HCT116 (cell line): ENCODE data around the gene ACTR6.

Experiments
- POLR2A ChIP-seq: IDR thresholded peaks from 2 replicates; pipeline ENCODE4 v1.7.0; 2011; ENCODE audit warnings: borderline replicate concordance; ENCODE audit not compliant: insufficient read depth, insufficient read length; ENCODE audit errors: extremely low read depth
- RAD21 ChIP-seq: IDR thresholded peaks from 2 replicates; pipeline ENCODE4 v1.6.1; 2012; ENCODE audit warnings: low read depth, mild to moderate bottlenecking
- YY1 ChIP-seq: IDR thresholded peaks from 2 replicates; pipeline ENCODE4 v1.6.1; 2011; ENCODE audit warnings: low read length, low read depth, moderate library complexity, mild to moderate bottlenecking; ENCODE audit not compliant: insufficient replicate concordance; ENCODE audit errors: extremely low read depth
- ZNF274 ChIP-seq: fragments of 200-500 bp; sonication (Bioruptor generic); IDR thresholded peaks from 2 replicates; pipeline ENCODE4 v1.6.1; 2014; ENCODE audit warnings: mild to moderate bottlenecking, low read depth, low read length, inconsistent platforms
- TF ChIP-seq, protein P1 (sequence below), 3 experiments: fragments of 200-600 bp in 1 of 3; sonication (generic) in 1 of 3; IDR thresholded peaks in 2 of 3; conservative IDR thresholded peaks in 1 of 3; 2 replicates each; pipeline ENCODE4 v1.5.1; 2012 to 2017; ENCODE audit warnings: low read depth in 2 of 3, low read length in 2 of 3, antibody characterized with exemption in 1 of 3, borderline replicate concordance in 1 of 3, control low read depth in 1 of 3, mild to moderate bottlenecking in 1 of 3, mixed read lengths in 1 of 3, mixed run types in 1 of 3, moderate library complexity in 1 of 3; ENCODE audit not compliant: insufficient read depth in 1 of 3

DNA sequence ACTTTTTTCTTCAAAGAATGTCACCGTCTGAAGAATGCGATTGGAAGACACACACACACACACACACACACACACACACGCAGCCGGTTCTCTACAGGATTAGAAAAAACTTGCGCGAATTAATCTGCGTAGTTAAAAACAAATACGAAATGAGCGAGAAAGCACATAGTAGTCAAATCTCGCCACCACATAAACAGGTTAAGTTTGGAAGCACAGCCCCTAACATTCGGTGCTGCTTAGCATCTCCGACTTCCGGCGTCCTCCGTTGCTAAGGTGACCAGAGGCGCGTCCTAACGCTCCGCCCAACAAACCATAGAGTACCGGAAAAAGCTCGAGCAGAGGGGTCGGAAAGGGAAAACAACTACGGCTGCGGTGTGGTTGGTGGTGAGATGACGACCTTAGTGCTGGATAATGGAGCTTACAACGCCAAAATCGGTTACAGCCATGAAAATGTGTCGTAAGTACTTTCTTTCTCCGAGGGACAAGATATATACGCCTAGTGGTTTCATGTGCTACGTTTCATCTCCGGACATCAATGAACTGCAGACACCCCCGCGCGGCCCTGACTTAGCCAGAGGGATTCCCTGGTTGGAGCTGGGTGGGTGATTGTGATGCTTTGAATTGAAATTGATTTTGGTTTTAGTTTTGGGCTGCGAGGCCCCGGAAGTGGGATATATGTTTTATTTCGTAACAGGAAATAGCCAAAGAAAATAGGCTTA is at the start of gene ACTR6:
- TF ChIP-seq ZNF274: no peak
- TF ChIP-seq YY1: peak; percentile 41
- no peak for TF ChIP-seq RAD21
- TF ChIP-seq POLR2A: peak; percentile 91
- TF ChIP-seq, protein P1, sequence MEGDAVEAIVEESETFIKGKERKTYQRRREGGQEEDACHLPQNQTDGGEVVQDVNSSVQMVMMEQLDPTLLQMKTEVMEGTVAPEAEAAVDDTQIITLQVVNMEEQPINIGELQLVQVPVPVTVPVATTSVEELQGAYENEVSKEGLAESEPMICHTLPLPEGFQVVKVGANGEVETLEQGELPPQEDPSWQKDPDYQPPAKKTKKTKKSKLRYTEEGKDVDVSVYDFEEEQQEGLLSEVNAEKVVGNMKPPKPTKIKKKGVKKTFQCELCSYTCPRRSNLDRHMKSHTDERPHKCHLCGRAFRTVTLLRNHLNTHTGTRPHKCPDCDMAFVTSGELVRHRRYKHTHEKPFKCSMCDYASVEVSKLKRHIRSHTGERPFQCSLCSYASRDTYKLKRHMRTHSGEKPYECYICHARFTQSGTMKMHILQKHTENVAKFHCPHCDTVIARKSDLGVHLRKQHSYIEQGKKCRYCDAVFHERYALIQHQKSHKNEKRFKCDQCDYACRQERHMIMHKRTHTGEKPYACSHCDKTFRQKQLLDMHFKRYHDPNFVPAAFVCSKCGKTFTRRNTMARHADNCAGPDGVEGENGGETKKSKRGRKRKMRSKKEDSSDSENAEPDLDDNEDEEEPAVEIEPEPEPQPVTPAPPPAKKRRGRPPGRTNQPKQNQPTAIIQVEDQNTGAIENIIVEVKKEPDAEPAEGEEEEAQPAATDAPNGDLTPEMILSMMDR (IDR thresholded peaks at IDR 0.05 in 2 of 3, conservative IDR thresholded peaks at IDR 0.05 in 1 of 3; ENCODE audit: borderline replicate concordance in 1 of 3, insufficient read depth in 1 of 3, low read depth in 2 of 3, low read length in 2 of 3): no peak
